ENCODE measurements around the gene USP19.

- TF ChIP-seq CTCF (IDR thresholded peaks at IDR 0.05 in 8 of 11, conservative IDR thresholded peaks at IDR 0.05 in 3 of 11) (no peak), POLR2A (IDR thresholded peaks at IDR 0.05) (no peak)
Measured at GRCh38 chr3:49081429-49081828, 39.2 kb downstream of the USP19 start.
